Astrocyte (in vitro differentiated cells and primary cell): ENCODE data around the gene PDCD2L.
"Not testable (repeated sequence)": the region's sequence is repeated elsewhere in the genome, so short reads cannot be mapped to it uniquely, and the experiment has no call there.

Source experiments
- EZH2 ChIP-seq: IDR thresholded peaks from 2 replicates; pipeline ENCODE4 v1.6.1; 2012; ENCODE audit warnings: mild to moderate bottlenecking, low read length, inconsistent platforms; ENCODE audit not compliant: insufficient read depth
- TF ChIP-seq, protein P1 (sequence below): IDR thresholded peaks from 2 replicates; pipeline ENCODE4 v1.5.1; 2011; ENCODE audit warnings: low read depth, mild to moderate bottlenecking, inconsistent platforms, low read length, moderate library complexity; ENCODE audit not compliant: insufficient read depth

GRCh38 chr19:34388745-34389144, 15.5 kb upstream of the PDCD2L start:
- TF ChIP-seq, protein P1, sequence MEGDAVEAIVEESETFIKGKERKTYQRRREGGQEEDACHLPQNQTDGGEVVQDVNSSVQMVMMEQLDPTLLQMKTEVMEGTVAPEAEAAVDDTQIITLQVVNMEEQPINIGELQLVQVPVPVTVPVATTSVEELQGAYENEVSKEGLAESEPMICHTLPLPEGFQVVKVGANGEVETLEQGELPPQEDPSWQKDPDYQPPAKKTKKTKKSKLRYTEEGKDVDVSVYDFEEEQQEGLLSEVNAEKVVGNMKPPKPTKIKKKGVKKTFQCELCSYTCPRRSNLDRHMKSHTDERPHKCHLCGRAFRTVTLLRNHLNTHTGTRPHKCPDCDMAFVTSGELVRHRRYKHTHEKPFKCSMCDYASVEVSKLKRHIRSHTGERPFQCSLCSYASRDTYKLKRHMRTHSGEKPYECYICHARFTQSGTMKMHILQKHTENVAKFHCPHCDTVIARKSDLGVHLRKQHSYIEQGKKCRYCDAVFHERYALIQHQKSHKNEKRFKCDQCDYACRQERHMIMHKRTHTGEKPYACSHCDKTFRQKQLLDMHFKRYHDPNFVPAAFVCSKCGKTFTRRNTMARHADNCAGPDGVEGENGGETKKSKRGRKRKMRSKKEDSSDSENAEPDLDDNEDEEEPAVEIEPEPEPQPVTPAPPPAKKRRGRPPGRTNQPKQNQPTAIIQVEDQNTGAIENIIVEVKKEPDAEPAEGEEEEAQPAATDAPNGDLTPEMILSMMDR = not testable (repeated sequence)
- TF ChIP-seq EZH2 = not testable (repeated sequence)
